Measurements from ENCODE around the gene HSPB7. TPM values are rescaled to one million over a fixed set of nuclear protein-coding genes. Genes with fewer than 3 reads are reported as not detected.

The HSPB7 gene
- polyA plus RNA-seq, 1 donor (not counting 4 experiments of a cell fraction or from before 2014, with no cell fraction given): 0.05 TPM

DNA sequence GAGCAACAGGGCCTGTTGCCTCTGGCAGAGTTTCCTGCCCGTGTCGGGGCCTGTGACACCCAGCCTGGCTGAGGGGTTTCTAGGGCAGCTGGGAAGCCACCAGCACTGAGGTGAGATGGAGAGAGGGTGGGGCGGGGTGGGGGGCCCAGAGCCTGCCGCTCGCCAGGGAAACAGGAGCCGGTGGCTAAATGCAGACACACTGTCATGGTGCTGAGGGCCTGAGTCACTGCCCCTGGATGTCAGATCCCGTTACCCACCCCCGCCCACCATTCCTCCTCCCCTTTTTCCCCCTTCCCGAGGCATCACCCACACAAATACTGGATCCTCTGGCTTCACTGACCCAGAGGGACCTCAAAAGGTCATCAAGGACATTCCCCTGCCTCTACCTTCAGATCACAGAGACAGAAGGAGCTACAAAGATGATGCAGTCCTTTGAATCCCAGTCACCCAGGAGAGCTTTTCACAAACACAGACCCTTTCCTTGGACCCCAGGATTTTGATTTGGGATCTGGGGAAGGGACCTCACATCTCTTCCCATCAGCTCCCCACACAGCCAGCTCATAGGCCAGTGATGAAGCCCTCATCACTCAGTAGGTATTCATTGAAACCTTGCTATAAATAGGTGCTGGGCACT is 1.9 kb upstream of the HSPB7 start:
- TF ChIP-seq, protein P1, sequence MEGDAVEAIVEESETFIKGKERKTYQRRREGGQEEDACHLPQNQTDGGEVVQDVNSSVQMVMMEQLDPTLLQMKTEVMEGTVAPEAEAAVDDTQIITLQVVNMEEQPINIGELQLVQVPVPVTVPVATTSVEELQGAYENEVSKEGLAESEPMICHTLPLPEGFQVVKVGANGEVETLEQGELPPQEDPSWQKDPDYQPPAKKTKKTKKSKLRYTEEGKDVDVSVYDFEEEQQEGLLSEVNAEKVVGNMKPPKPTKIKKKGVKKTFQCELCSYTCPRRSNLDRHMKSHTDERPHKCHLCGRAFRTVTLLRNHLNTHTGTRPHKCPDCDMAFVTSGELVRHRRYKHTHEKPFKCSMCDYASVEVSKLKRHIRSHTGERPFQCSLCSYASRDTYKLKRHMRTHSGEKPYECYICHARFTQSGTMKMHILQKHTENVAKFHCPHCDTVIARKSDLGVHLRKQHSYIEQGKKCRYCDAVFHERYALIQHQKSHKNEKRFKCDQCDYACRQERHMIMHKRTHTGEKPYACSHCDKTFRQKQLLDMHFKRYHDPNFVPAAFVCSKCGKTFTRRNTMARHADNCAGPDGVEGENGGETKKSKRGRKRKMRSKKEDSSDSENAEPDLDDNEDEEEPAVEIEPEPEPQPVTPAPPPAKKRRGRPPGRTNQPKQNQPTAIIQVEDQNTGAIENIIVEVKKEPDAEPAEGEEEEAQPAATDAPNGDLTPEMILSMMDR (optimal IDR thresholded peaks at IDR 0.05 in 1 of 3, IDR thresholded peaks at IDR 0.05 in 1 of 3, conservative IDR thresholded peaks at IDR 0.05 in 1 of 3; ENCODE audit: extremely low read depth in 1 of 3, insufficient read depth in 2 of 3, low read length in 3 of 3): no peak
- TF ChIP-seq EZH2 (IDR thresholded peaks at IDR 0.05; ENCODE audit: low read length): no peak
- Histone ChIP-seq H3K4me2 (ENCODE audit: control insufficient read depth, extremely low read depth, insufficient read depth, low read depth, low read length) (no peak overlapping the region), H3K4me1 (ENCODE audit: control insufficient read depth, extremely low read depth, insufficient read depth, low read length) (peaks cover 2% of the 10 kb centered on the region), H4K20me1 (ENCODE audit: control insufficient read depth, extremely low read depth, insufficient read depth, low read length) (peaks cover 5% of the 10 kb centered on the region), H3K4me3 (ENCODE audit: control insufficient read depth in 2 of 3, extremely low read depth in 1 of 3, insufficient read depth in 2 of 3, low read depth in 1 of 3, low read length in 3 of 3) (no peak overlapping the region), H3K9me3 (ENCODE audit: control insufficient read depth, low read depth, low read length) (no peaks in the 10 kb centered on the region), H3K36me3 (ENCODE audit: control insufficient read depth in 2 of 2, extremely low read depth in 1 of 2, insufficient read depth in 2 of 2, low read length in 2 of 2) (no peaks in the 10 kb centered on the region), H3K79me2 (ENCODE audit: control insufficient read depth, insufficient read depth, low read length) (no peaks in the 10 kb centered on the region), H3K9me1 (ENCODE audit: control insufficient read depth, extremely low read depth, insufficient read depth, low read length) (no peaks in the 10 kb centered on the region), H3K9ac (ENCODE audit: control insufficient read depth, extremely low read depth, insufficient read depth, low read length) (no peak overlapping the region), H3K27ac (ENCODE audit: control insufficient read depth, insufficient read depth, low read length) (no peak overlapping the region), H3K27me3 (ENCODE audit: control insufficient read depth, extremely low read depth, insufficient read depth, low read length) (no peaks in the 10 kb centered on the region), H2AFZ (ENCODE audit: control insufficient read depth, low read length) (no peak overlapping the region)
- DNase-seq (ENCODE audit: low read depth, low spot score): no peak
- FAIRE-seq: no peak
- dilution Hi-C loops (cut with MboI; ENCODE audit: extremely low pct_ligation_motif_present, low sequenced_read_pairs): no loop called here

DNA sequence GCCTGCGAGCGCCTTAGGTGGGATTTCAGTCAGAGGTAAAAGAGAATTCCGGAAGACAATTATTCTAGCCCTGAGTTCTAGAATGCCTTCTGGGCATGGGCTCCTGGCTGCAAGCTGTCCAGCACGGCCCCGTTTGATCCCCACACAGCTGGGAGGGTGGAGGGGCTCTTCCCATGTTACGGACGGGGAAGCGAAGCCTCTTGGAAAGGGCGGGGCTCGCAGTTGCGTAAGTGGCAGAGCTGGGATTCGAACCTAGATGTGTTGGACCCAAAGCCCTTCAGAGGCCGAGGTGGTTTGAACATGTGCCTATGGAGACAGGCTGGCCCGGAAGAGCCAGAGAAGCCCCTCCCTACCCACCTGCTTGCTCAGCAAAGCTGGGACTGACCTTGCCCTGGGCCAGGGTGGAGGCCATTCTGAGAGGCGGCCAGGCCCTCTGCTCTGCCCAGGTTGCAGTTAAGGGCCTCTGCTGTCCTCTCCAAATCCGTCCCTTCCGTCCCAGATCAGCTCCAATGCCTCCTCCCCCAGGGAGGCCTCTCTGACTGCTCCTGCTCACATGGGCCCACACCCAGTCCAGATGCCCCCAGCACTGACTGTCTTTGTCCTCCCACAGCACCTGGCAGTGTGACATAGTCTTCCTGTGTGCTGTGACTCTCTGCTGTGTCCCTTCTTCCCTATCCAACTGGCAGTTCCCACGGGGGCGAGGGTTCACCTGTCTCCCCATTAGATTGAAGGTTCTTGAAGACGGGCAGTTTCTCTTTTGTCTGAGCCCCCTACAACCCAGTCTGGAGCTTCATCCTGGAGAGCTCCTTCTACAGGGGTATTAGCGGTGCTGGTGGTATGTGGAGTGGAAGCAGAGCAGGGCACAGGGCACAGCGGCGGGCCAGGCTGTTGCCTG is 1.2 kb upstream of the HSPB7 start:
- dilution Hi-C loops (cut with MboI; ENCODE audit: extremely low pct_ligation_motif_present, low sequenced_read_pairs): no loop called here
- TF ChIP-seq, protein P1 (optimal IDR thresholded peaks at IDR 0.05 in 1 of 3, IDR thresholded peaks at IDR 0.05 in 1 of 3, conservative IDR thresholded peaks at IDR 0.05 in 1 of 3; ENCODE audit: extremely low read depth in 1 of 3, insufficient read depth in 2 of 3, low read length in 3 of 3): no peak
- no peak for TF ChIP-seq EZH2 (IDR thresholded peaks at IDR 0.05; ENCODE audit: low read length)
- no peak overlapping the region for H3K27ac ChIP-seq (ENCODE audit: control insufficient read depth, insufficient read depth, low read length)
- no peak overlapping the region for H3K4me2 ChIP-seq (ENCODE audit: control insufficient read depth, extremely low read depth, insufficient read depth, low read depth, low read length)
- H3K27me3 ChIP-seq (ENCODE audit: control insufficient read depth, extremely low read depth, insufficient read depth, low read length): no peaks in the 10 kb centered on the region
- H3K79me2 ChIP-seq (ENCODE audit: control insufficient read depth, insufficient read depth, low read length): no peaks in the 10 kb centered on the region
- no peaks in the 10 kb centered on the region for H3K9me3 ChIP-seq (ENCODE audit: control insufficient read depth, low read depth, low read length)
- DNase-seq (ENCODE audit: low read depth, low spot score) (no peak), FAIRE-seq (no peak)
- no peak overlapping the region for H3K4me3 ChIP-seq (ENCODE audit: control insufficient read depth in 2 of 3, extremely low read depth in 1 of 3, insufficient read depth in 2 of 3, low read depth in 1 of 3, low read length in 3 of 3)
- peaks cover 5% of the 10 kb centered on the region for H4K20me1 ChIP-seq (ENCODE audit: control insufficient read depth, extremely low read depth, insufficient read depth, low read length)
- no peaks in the 10 kb centered on the region for H3K9me1 ChIP-seq (ENCODE audit: control insufficient read depth, extremely low read depth, insufficient read depth, low read length)
- no peak overlapping the region for H3K9ac ChIP-seq (ENCODE audit: control insufficient read depth, extremely low read depth, insufficient read depth, low read length)
- no peaks in the 10 kb centered on the region for H3K36me3 ChIP-seq (ENCODE audit: control insufficient read depth in 2 of 2, extremely low read depth in 1 of 2, insufficient read depth in 2 of 2, low read length in 2 of 2)
- H2AFZ ChIP-seq (ENCODE audit: control insufficient read depth, low read length): no peak overlapping the region
- peaks cover 2% of the 10 kb centered on the region for H3K4me1 ChIP-seq (ENCODE audit: control insufficient read depth, extremely low read depth, insufficient read depth, low read length)
